C1 segment of cervical spinal cord (tissue), 14 donors: ENCODE data around the gene MSLN.

Experiments used
- DNase-seq, 14 donors: peaks; one replicate each; lab custom pipeline; 2025; lab: John Stamatoyannopoulos, UW

MSLN gene

GRCh38 chr16:802914-803753 lies 42.6 kb downstream of the MSLN start:
- no peak for DNase-seq

DNA sequence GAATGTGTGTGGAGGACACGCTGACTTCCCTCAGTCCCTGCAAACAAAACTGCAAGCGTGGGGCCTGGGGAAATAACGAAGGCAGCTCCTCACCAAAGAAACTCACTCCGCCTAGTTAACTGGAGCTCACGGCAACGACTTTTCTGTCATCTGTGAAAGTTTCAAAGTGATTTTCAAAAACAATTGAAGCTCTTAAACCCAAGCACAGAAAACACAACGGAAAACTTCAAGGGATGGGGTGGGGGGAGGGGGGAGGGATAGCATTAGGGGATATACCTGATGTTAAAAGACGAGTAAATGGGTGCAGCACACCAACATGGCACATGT lies 43.2 kb downstream of the MSLN start:
- DNase-seq, result no peak

DNA sequence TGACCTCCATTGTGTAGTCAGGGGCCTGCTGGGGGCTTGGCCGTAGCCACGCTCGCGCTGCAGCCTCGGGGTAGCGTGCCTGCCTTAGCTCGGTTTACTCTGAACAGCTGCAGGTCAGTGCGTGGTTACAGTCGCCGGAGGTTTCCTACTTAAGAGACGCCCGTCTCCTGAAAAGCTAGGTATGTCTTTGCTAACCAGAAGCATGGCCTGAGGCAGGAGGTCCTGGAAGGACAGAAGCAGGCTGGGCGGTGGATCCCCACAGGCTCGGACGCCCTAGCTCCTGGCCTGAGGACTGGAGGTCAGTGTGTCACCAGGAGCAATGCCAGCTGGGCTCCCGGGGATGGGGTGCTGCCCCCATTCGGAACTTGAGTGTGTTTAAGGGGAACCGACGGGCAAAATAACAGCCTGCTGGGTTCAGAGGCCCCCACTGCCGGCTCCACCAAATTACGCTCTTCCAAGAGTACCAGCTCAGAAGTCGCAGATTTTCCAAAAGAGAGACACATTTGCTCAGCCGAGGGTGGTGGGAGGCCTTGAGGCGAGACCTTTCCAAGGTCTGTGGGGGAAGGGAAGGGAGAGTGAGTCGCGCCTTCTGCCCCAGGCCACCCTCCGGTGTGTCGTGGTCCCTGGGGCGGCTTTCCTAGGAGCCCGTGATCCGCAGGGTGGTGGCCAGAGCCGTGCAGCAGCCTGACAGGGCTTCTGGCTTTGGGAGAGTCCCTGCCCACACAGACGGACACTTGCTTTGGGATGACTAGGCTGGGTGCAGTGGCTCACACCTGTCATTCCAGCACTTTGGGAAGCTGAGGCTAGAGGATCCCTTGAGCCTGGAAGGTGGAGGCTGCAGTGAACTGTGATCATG lies 43.9 kb downstream of the MSLN start:
- no peak for DNase-seq

DNA sequence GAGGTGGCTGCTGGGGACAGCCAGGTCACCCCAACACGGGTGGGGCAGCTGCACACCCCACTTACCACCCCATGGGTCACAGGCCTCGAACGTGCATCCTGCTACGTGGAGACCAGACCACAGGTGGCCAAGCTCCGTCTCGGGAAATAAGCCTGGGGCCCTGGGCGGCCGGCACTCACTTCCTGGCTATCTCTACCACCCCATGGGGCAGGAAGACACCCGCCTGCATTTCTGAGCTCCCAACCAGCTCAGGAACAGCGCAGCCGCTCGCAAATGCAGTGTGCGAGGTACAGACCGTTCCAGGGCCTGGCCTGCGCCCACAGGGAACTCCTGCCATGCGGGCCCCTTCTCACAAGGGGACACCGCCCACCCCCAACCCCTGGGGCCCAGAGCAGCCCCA lies 44.9 kb downstream of the MSLN start:
- no peak for DNase-seq

- peak; percentile 24 to 90 (median 82) for DNase-seq
Measured at GRCh38 chr16:807347-808084, 47.0 kb downstream of the MSLN start.

- DNase-seq, result no peak
Measured at GRCh38 chr16:808085-808386, 47.5 kb downstream of the MSLN start.

DNA sequence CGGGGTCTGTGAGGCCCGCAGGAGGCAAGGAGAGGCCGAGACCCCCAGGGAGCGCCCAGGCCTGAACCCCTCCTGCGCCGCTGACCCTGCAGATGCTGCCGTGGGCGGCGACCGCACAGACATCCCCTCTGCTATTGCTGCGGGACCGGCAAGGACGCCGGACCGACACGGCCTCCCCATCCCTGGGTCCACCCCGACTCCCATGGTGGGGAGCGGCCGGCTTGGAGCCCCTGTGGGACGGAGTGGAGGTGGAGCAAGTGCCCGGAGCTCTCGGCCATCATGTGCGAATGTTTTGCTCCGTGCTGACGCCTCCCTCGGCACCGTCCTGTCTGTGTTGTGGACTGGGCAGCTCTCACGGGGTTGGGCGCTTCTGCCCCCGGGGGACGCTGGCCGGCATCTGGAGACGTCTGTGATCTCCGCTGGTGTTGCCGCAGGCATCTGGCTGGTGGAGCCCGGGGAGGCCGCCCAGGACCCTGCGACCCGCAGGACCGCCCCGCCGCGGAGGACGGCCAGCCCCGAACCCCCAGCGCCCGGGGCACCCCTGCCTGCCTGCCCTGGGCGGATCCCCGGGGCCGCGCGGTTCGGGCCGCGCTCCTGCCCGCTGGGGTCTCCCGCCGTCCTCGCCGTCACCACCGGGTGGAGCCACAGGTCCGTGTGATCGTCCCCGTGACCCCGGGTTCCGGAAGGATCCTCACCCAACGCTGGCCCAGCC lies 52.8 kb downstream of the MSLN start:
- DNase-seq, result peak in 11 of 14 donors; percentile 18 to 70 (median 25)

DNA sequence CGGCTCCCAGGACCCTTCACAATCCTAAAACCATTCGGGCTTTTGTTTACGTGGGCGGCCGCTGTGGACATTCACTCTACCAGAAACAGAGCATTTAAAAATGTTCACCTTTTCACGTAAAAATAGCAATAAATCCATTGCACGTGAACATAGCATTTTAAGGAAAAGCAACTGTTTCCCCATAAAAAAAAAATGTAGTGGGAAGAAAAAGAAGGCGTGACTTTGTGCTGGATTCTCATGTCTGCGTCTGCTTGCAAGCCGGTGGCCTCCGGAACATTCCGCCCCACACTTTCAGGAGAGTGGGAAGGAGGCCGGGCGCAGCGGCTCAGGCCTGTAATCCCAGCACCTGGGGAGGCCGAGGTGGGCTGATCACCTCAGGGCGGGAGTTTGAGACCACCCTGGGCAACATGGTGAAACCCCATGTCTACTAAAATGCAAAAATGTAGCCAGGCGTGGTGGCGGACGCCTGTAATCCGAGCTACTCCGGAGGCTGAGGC lies 53.4 kb downstream of the MSLN start:
- no peak for DNase-seq

- DNase-seq, result no peak
Measured at GRCh38 chr16:814974-815373, 54.4 kb downstream of the MSLN start.

GRCh38 chr16:815861-816260 lies 55.3 kb downstream of the MSLN start:
- no peak for DNase-seq

DNA sequence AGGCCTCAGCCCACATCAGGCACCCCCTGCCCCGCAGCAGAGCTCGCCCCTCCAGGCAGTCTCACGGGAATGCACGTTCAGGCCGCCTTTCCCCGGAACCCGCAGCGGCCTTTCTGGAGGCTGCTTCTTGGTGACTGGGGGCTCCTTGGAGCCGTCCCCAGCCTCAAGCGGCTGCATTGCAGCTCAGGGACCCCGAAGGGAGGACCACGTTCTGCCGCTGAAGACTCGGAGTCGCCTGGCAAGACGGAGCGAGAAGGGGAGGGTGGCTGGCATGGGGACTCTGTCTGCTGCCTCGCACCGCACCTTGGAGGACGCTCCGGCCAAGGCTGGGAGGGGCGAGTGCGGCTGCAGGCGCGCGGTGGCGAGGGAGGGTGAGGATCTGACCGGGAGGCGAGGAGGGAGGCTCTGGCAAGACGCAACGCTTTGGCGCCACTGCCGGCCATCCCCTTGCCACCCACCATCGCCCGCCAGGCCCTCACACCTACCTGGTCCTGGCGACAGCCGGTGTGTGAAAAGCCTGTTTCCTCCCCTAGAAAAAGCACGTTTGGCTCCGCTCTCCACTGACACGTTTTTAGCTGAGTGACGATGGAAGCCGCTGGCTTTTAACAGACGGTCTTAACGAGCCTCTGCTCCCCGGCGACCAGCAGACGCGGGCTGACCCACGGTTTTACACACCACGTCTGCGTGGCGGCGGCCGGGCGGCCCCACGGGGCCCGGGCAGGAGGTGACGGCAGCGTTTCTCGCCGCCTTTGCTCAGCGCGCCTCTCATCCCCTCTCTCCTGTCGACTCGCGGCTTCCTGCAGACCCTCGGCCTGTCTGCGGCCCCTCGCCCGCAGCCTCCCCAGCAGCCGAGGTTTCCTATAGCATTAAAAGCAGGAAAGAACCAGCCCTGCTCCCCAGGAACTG lies 56.7 kb downstream of the MSLN start:
- no peak for DNase-seq

- no peak for DNase-seq
Measured at GRCh38 chr16:818132-818531, 57.6 kb downstream of the MSLN start.
